HG03159 (cell line): ENCODE data around the gene ZNF117.
"Not testable (repeated sequence)": the region's sequence is repeated elsewhere in the genome, so short reads cannot be mapped to it uniquely, and the experiment has no call there.

ENCODE experiments used
- ATAC-seq: cut with Tn5 transposase; IDR thresholded peaks from one replicate; pipeline ENCODE4 v1.9.1; 2021; ENCODE audit warnings: mild to moderate bottlenecking, moderate library complexity; ENCODE audit not compliant: unreplicated experiment

ZNF117 gene

DNA sequence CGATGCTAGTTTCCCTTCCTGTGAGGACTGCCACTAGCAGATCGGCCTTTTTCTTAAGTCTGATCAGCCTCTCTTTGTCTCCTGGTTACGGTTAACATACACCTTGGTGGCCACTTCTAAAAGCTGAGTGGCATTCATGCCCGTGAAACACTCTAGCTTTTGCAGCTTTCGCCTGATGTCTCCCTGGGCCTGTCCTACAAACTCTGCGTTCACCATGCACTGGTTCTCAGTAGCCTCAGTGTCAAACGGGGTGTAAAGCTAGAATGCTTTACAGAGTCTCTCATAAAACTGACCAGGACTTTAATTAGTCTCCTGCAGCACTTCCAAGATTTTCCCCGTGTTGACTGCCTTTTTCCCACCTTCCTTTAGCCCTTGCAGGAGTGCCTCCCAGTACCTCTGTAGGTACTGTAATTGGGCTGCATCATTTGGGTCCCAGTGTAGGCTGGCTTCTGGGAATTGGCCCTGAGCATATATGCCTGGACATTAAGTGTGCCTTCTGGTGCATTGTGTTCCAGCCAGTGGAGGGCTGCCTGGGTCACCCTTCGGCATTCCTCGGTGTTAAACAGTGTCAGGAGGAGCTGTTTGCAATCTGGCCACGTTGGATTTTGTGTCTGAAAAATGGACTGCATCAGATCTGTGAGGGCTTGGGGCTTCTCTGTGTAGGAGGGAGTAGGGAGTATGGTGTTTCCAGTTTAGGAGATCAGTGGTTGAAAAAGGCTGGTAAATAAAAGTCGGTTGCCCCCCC lies 6.5 kb upstream of the ZNF117 start:
- ATAC-seq, result no peak

DNA sequence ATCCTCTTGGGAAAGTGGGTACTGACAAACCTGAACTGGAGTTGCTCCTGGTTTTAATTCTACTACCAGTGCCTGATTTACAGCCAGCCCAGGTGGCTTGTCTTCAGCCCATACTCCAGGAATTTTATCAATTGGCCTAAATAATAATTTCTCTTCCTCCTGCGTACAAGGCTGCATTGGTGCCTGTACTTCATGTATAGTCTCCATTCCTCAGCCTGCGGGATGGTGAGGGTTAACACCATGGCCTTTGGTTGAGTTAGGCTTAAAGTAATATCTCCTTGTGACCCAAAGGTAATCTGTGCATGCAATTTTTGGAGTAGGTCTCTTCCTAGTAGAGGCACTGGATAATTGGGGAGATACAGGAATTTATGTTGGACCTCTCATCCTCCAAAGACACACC lies 5.5 kb upstream of the ZNF117 start:
- ATAC-seq, result no peak

- no peak for ATAC-seq
Observed at GRCh38 chr7:64993901-64994300, 3.1 kb upstream of the ZNF117 start.

DNA sequence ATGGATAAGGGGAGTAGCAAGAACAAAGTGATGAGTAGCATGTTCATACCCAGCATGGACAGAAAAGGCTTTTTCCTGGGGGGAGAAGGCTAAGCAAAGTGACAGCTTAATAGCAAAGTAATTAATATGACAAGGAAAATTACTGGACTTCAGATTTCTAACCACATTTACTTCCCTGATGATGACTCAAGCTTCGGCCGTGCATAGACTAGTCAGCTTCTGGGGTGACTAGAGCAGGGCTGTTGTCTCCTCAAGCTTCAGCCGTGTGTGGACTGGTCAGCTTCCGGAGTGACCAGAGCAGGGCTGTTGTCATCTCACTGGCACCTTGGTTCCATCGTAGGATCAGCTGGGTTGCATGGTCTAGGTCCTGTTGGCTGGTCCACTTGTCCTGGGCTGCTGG lies 2.1 kb upstream of the ZNF117 start:
- no peak for ATAC-seq

DNA sequence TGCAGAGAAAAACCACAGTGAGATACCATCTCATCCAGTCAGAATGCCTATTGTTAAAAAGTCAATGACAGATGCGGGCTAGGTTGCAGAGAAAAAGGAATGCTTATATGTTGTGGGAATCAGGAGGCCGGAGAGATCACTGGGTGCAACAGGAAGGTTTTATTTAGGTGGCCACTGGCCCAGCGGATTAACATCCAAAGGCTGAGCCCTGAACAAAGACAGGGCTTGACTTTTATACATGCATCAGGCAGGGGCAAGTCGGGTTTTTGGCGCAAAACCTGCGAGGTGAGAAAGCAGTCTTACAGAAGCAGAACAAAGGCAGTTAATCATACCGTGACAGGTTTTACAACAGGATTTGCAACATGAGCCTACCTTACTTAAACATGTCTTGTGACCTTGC lies 620 bp downstream of the ZNF117 start:
- ATAC-seq, result no peak

DNA sequence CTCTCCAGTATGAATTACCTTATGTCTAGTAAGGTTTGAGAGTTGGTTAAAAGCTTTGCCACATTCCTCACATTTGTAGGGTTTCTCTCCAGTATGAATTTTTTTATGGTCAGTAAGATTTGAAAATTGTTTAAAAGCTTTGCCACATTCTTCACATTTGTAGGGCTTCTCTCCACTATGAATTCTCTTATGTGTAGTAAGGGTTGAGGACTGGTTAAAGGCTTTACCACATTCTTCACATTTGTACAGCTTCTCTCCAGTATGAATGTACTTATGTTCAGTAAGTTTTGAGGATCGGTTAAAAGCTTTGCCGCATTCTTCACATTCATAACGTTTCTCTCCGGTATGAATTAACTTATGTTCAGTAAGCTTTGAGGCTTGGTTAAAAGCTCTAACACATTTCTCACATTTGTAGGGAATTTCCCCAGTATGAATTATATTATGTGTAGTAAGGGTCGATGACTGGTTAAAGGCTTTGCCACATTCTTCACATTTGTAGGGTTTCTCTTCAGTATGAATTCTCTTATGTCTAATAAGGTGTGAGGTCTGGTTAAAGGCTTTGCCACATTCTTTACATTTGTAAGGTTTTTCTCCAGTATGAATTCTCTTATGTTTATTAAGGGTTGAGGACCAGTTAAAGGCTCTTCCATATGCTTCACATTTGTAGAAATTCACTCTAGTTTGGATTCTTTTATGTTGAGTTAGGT lies 12.2 kb downstream of the ZNF117 start:
- ATAC-seq, result no peak

DNA sequence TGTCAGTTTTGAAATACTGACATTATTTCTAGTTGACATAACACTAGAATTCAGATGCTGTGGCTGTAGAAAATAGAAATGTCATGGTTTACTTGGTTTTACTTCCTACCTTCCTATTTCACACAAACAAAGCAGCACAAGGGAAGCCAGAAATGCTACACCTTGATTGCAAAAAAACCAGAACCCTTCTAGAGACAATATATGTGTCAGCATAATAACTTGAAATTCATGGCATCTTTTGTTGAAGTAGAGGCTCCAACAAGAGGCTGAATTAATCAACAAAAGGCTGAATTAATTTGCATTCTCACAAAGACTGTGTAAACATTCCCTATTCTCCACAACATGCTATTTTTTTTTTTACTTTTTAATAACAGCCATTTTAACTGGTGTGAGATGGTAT lies 25.2 kb downstream of the ZNF117 start:
- ATAC-seq, result no peak

DNA sequence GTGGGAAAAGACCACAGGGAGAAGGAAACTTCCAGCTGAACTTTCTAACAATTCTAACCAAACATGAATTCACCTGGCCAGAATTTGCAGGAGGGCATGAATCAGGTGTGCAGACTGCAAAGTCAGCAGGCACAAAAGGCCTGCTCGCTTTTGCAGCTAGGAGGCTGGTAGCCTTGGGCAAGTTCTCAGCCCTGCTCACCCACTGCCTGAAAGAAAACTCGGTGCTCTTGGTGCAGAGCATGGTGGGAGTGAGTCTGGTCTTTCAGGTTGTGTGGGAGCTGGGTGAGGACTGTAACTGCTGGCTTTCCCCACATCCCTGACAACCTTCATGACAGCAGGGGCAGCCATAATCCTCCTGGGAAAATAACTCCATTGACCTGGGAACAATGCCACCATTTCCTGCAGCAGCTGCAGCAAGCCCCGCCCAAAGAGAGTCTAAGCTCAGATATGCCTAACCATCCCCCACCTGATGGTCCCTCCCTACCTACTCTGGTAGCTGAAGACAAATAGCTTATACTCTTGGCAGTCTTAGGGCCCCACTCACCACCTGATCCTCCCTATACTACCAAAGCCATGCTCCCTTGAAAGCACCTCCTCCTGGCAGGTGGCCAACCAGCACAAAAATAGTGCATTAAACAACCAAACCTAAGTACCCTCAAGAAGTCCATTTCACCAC lies 31.6 kb downstream of the ZNF117 start:
- ATAC-seq, result no peak

DNA sequence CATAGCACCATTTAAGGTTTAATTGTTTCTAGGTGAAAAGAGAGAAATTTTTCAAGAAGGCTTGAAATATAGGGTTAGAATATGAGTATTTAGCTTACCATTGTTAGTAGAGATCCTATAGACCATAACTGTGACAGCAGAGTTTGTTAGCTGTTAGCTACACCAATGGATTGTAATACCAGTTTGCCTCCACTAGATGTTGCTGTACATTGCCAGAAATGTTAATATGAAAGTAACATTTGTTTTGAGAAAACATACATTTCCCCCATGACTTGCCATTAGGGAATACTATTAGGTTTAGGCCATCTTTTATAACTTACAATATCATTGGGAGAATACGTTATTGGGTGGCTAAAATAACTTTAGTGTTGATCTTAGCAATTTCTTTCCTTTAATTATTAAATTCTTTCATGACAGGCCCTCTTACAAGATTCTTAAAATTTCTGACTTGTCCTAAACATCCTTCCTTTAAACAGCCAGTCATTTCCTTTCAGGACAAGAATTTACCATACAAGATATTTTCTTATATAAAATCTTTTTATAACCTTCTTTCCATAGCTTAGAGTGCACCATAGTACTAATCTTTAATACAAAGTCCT lies 39.5 kb downstream of the ZNF117 start:
- no peak for ATAC-seq

DNA sequence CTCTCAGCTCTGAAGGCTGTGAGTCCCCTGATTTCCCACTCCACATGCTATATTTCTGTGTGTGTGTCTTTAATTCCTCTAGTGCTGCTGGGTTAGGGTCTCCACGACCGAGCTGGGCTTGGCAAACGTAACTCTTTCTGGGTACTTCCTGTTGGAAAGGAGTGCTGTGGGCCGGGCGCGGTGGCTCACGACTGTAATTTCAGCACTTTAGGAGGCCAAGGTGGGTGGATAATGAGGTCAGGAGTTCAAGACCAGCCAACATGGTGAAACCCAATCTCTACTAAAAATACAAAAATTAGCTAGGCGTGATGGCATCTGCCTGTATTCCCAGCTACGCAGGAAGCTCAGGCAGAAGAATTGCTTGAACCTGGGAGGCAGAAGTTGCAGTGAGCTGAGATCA lies 40.2 kb downstream of the ZNF117 start:
- not testable (repeated sequence) for ATAC-seq

GRCh38 chr7:64948774-64949173 lies 42.1 kb downstream of the ZNF117 start:
- not testable (repeated sequence) for ATAC-seq

GRCh38 chr7:64947252-64948000 lies 43.4 kb downstream of the ZNF117 start:
- no peak for ATAC-seq

DNA sequence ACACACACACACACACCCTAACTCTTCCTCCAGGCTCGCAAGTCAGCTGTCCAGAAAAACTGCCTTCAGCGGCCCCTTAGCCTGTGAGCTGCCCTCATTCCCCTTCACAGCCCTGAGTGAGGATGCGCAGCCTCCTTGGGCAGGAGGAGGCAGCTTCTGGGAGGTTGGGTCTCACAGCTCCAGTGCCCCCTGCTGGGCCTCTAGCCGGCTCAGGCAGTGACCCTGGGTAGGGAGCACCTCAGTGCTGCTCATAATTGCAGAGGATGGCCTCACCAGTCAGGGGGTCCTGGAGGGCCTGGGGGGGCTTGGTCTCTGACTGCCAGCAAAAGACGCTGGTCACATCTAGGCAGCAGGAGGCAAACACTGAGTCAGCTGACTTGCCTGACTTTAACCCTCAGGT lies 44.1 kb downstream of the ZNF117 start:
- ATAC-seq, result no peak

- ATAC-seq, result no peak
Observed at GRCh38 chr7:64945503-64946175, 45.2 kb downstream of the ZNF117 start.

GRCh38 chr7:64944667-64945502 lies 46.0 kb downstream of the ZNF117 start:
- ATAC-seq, result not testable (repeated sequence)

GRCh38 chr7:64940021-64940420 lies 50.8 kb downstream of the ZNF117 start:
- not testable (repeated sequence) for ATAC-seq

- ATAC-seq, result no peak
Observed at GRCh38 chr7:64938540-64938939, 52.3 kb downstream of the ZNF117 start.

DNA sequence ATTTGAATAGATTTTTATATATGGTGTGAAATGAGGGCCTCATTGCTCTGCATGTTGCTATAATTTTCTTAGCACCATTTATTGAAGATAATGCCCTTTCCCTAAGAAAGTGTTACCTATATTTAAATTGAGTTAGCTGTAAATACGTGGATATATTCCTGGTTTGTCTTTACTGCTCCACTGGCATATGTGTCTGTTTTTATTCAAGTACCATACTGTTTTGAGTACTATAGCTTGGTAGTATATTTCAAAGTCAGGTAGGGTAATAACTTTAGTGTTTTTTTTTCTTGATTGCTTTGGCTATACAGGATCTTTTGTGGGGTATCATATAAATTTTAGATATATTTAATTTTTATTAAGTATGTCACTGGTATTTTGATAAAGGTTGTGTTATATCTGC lies 56.4 kb downstream of the ZNF117 start:
- no peak for ATAC-seq
